Esophagus squamous epithelium (tissue), 4 donors: ENCODE measurements around the gene TMTC1.

Experiments used
- POLR2A ChIP-seq, 4 donors: fragments of 450-650 bp; IDR thresholded peaks; one replicate each; pipeline ENCODE4 v1.6.1; 2017; ENCODE audit warnings: antibody characterized with exemption in 4 of 4, mild to moderate bottlenecking in 4 of 4, moderate library complexity in 3 of 4
- TF ChIP-seq, protein P1 (sequence below), 6 experiments: fragments of 450-650 bp in 4 of 6; fragments of 200-600 bp in 2 of 6; sonication (generic) in 2 of 6; IDR thresholded peaks; one replicate each; pipeline ENCODE4 v1.5.1; 2016 to 2019; ENCODE audit warnings: antibody characterized with exemption in 6 of 6, mild to moderate bottlenecking in 4 of 6, moderate library complexity in 4 of 6

DNA sequence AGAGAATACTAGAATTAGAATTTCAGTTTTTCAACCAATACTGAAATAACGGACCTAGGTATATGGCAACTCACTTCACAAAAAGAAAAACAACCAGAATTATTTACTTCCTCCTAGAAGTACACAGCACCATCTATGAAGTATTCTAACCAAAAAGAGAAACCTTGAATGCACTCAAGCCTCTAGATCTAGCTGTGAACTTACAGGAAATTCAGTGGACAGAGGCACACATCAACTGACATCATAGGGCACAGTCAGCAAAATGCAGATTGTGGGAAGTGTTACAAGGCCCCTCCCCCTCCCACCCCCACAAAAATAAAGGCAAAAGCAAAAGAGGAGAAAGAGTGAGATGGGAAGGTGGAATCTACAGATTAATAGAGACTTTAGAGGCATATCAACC lies 102.4 kb downstream of the TMTC1 start:
- TF ChIP-seq, protein P1, sequence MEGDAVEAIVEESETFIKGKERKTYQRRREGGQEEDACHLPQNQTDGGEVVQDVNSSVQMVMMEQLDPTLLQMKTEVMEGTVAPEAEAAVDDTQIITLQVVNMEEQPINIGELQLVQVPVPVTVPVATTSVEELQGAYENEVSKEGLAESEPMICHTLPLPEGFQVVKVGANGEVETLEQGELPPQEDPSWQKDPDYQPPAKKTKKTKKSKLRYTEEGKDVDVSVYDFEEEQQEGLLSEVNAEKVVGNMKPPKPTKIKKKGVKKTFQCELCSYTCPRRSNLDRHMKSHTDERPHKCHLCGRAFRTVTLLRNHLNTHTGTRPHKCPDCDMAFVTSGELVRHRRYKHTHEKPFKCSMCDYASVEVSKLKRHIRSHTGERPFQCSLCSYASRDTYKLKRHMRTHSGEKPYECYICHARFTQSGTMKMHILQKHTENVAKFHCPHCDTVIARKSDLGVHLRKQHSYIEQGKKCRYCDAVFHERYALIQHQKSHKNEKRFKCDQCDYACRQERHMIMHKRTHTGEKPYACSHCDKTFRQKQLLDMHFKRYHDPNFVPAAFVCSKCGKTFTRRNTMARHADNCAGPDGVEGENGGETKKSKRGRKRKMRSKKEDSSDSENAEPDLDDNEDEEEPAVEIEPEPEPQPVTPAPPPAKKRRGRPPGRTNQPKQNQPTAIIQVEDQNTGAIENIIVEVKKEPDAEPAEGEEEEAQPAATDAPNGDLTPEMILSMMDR (IDR thresholded peaks at IDR 0.05): no peak
- TF ChIP-seq POLR2A (IDR thresholded peaks at IDR 0.05): no peak
